SK-N-SH treated with all-trans-retinoic acid at 6 μM for 48 hours (cell line): ENCODE data around the gene SEL1L.

Source experiments
- CSDC2 ChIP-seq: fragments of 250-450 bp; sonication (Bioruptor Pico); IDR thresholded peaks from 2 replicates; pipeline ENCODE4 v1.5.0; 2020; ENCODE audit warnings: mild to moderate bottlenecking, moderate library complexity
- ESRRG ChIP-seq: fragments of 250-450 bp; sonication (Bioruptor Pico); IDR thresholded peaks from 2 replicates; pipeline ENCODE4 v1.6.1; 2021; ENCODE audit warnings: mild to moderate bottlenecking
- ISL1 ChIP-seq: fragments of 250-450 bp; sonication (Bioruptor Pico); IDR thresholded peaks from 2 replicates; pipeline ENCODE4 v2.1.2; 2022; ENCODE audit warnings: mild to moderate bottlenecking, moderate library complexity
- OSR1 ChIP-seq: fragments of 250-450 bp; sonication (Bioruptor Pico); IDR thresholded peaks from 2 replicates; pipeline ENCODE4 v1.8.0; 2022; ENCODE audit warnings: moderate library complexity, mild to moderate bottlenecking, inconsistent platforms
- PATZ1 ChIP-seq: fragments of 250-450 bp; sonication (Bioruptor Pico); IDR thresholded peaks from 2 replicates; pipeline ENCODE4 v1.8.0; 2020; ENCODE audit warnings: mild to moderate bottlenecking, moderate library complexity, borderline replicate concordance
- POU6F1 ChIP-seq: fragments of 250-450 bp; sonication (Bioruptor Pico); IDR thresholded peaks from 2 replicates; pipeline ENCODE4 v1.8.0; 2021; ENCODE audit warnings: low read depth, mild to moderate bottlenecking, moderate library complexity, borderline replicate concordance
- RARB ChIP-seq: fragments of 250-450 bp; sonication (Bioruptor Pico); IDR thresholded peaks from 2 replicates; pipeline ENCODE4 v1.8.0; 2021; ENCODE audit warnings: mild to moderate bottlenecking, moderate library complexity
- SNAI2 ChIP-seq: fragments of 250-450 bp; sonication (Bioruptor Pico); IDR thresholded peaks from 2 replicates; pipeline ENCODE4 v1.5.0; 2020; ENCODE audit warnings: mild to moderate bottlenecking, moderate library complexity
- TOX ChIP-seq: fragments of 250-450 bp; sonication (Bioruptor Pico); IDR thresholded peaks from 2 replicates; pipeline ENCODE4 v1.8.0; 2021; ENCODE audit warnings: mild to moderate bottlenecking, moderate library complexity, borderline replicate concordance
- TSHZ2 ChIP-seq: fragments of 250-450 bp; sonication (Bioruptor Pico); IDR thresholded peaks from 2 replicates; pipeline ENCODE4 v1.5.0; 2020; ENCODE audit warnings: mild to moderate bottlenecking, moderate library complexity
- ZFP3 ChIP-seq: fragments of 250-450 bp; sonication (Bioruptor Pico); IDR thresholded peaks from 2 replicates; pipeline ENCODE4 v1.5.0; 2020; ENCODE audit warnings: mild to moderate bottlenecking, moderate library complexity
- ZFP30 ChIP-seq: fragments of 450-650 bp; formaldehyde crosslinking; IDR thresholded peaks from 2 replicates; pipeline ENCODE4 v1.5.0; 2022; ENCODE audit warnings: mild to moderate bottlenecking, moderate library complexity
- ZNF70 ChIP-seq: fragments of 450-650 bp; formaldehyde crosslinking; IDR thresholded peaks from 2 replicates; pipeline ENCODE4 v1.5.0; 2020; ENCODE audit warnings: mild to moderate bottlenecking, moderate library complexity
- ZNF8 ChIP-seq: fragments of 450-650 bp; formaldehyde crosslinking; IDR thresholded peaks from 2 replicates; pipeline ENCODE4 v1.5.0; 2020; ENCODE audit warnings: mild to moderate bottlenecking, moderate library complexity

- TF ChIP-seq ESRRG (CRISPR knock-in tag) = no peak
- TF ChIP-seq SNAI2 = no peak
- no peak for TF ChIP-seq ZNF70 (CRISPR knock-in tag)
- no peak for TF ChIP-seq ISL1 (CRISPR knock-in tag)
- TF ChIP-seq PATZ1 (CRISPR knock-in tag) = no peak
- no peak for TF ChIP-seq CSDC2 (CRISPR knock-in tag)
- no peak for TF ChIP-seq OSR1 (CRISPR knock-in tag)
- TF ChIP-seq ZNF8 (CRISPR knock-in tag) = no peak
- TF ChIP-seq RARB (CRISPR knock-in tag) = no peak
- no peak for TF ChIP-seq ZFP30 (CRISPR knock-in tag)
- no peak for TF ChIP-seq TSHZ2 (CRISPR knock-in tag)
- TF ChIP-seq TOX = no peak
- TF ChIP-seq POU6F1 (CRISPR knock-in tag) = no peak
- no peak for TF ChIP-seq ZFP3 (CRISPR knock-in tag)
These were observed 8.5 kb downstream of the SEL1L start for GRCh38 chr14:81525129-81525528.
